Measurements from ENCODE around the gene B9D1.

B9D1 gene

DNA sequence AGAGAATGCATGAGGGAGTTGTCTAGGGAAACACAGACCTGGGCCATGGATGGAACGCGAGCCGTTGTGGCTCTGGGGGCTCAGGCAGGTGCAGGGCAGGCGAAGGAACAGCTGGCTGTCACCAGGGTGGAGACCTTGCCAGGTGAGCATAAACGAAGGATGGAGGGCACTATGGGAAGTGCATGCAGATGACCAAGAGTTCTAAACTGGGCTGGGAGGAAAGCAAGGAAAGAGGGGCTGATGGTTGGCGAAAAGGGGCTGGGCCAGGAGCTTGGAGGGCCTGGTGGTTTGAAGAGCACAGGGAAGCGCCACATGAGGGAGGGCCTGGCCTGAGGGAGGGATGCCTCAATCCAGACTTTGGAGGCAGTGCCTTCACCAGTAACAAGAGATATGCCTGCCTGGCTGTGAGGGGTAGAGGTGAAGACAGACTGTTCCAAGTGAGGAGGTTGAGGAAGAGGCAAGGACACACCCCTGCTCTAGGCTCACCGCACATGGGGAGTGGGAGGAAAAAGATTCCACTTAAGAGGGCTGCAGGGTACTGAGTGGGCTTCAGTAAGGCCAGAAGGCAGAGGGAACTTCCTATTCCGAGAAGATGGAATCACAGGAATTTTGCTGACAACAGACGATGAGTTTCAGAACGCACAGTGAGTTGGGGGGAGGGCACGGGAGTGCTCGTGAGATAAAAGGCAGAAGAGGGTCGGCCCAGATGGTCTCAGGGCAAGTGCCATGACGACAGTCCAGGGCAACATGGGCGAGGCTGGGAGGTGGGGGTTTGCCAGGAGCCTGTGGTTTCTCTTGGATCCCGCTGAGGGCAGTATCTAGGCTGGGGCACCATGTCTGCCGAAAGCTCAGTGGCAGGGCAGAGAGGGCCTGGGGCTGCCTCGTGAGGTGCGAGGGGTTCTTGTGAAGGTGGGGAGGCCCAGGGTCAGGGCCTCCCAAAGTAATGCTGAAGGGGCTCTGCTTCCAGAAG is 20.6 kb downstream of the B9D1 start:
- TF ChIP-seq POLR2AphosphoS5 (IDR thresholded peaks at IDR 0.05; ENCODE audit: low read depth, low read length), result no peak
- no peak for TF ChIP-seq FOXP2 (optimal IDR thresholded peaks at IDR 0.05; ENCODE audit: borderline replicate concordance, extremely low read depth, extremely low read length, insufficient read depth)
- no peak for TF ChIP-seq TAF1 (IDR thresholded peaks at IDR 0.05; ENCODE audit: borderline replicate concordance, insufficient read depth, low read length)
- TF ChIP-seq SIN3A (IDR thresholded peaks at IDR 0.05; ENCODE audit: borderline replicate concordance, insufficient read depth, low read length), result no peak
- TF ChIP-seq, protein P1, sequence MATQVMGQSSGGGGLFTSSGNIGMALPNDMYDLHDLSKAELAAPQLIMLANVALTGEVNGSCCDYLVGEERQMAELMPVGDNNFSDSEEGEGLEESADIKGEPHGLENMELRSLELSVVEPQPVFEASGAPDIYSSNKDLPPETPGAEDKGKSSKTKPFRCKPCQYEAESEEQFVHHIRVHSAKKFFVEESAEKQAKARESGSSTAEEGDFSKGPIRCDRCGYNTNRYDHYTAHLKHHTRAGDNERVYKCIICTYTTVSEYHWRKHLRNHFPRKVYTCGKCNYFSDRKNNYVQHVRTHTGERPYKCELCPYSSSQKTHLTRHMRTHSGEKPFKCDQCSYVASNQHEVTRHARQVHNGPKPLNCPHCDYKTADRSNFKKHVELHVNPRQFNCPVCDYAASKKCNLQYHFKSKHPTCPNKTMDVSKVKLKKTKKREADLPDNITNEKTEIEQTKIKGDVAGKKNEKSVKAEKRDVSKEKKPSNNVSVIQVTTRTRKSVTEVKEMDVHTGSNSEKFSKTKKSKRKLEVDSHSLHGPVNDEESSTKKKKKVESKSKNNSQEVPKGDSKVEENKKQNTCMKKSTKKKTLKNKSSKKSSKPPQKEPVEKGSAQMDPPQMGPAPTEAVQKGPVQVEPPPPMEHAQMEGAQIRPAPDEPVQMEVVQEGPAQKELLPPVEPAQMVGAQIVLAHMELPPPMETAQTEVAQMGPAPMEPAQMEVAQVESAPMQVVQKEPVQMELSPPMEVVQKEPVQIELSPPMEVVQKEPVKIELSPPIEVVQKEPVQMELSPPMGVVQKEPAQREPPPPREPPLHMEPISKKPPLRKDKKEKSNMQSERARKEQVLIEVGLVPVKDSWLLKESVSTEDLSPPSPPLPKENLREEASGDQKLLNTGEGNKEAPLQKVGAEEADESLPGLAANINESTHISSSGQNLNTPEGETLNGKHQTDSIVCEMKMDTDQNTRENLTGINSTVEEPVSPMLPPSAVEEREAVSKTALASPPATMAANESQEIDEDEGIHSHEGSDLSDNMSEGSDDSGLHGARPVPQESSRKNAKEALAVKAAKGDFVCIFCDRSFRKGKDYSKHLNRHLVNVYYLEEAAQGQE (IDR thresholded peaks at IDR 0.05; ENCODE audit: insufficient read depth in 1 of 2, low read depth in 2 of 2, low read length in 2 of 2), result no peak

DNA sequence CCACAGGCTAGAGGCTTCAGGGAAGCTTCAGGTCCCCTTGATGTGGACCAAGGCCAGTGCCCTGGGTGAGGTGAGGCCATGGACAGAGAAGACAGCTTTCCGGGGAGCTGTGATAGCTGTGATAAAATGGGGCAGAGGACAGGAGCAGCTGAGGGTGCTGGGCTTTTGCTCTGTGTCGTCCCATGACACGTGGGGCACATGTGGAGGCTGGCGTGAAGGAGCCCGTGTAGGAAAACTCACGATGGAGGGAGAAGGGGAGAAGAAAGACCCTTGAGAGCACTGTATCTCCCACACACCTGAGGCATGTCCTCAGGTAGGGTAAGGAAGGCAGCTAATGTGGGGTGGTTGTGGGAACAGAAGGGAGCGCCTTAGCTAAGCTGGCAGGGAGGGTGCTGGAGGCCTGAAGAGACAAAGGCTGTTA is 21.3 kb downstream of the B9D1 start:
- TF ChIP-seq TAF1 (IDR thresholded peaks at IDR 0.05; ENCODE audit: borderline replicate concordance, insufficient read depth, low read length), result no peak
- TF ChIP-seq POLR2AphosphoS5 (IDR thresholded peaks at IDR 0.05; ENCODE audit: low read depth, low read length), result no peak
- no peak for TF ChIP-seq SIN3A (IDR thresholded peaks at IDR 0.05; ENCODE audit: borderline replicate concordance, insufficient read depth, low read length)

DNA sequence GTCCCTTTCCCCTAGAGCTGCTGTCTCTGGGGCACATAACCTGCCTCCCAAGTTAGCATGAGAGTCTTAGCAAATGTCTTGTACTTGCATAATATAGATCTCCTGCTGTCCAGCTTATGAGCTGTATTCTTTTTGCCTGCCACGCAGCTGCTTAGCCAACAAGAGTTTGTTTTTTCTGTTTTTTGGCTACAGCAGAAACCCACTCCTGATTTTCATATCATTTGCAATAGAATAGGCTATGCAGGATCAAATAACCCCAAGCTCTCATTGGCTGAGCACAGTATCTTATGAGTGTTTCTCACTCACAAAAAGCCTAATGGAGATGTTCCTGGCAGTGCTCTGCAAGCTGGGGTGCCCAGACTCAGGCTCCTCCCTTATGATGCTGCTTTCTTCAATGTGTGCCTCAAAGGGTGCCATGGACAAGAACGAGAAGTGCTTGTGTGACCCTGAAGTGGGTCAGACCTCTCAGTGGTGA is 23.1 kb downstream of the B9D1 start:
- no peak for TF ChIP-seq TAF1 (IDR thresholded peaks at IDR 0.05; ENCODE audit: borderline replicate concordance, insufficient read depth, low read length)
- TF ChIP-seq, protein P1 (IDR thresholded peaks at IDR 0.05; ENCODE audit: insufficient read depth in 1 of 2, low read depth in 2 of 2, low read length in 2 of 2), result no peak
- no peak for TF ChIP-seq SIN3A (IDR thresholded peaks at IDR 0.05; ENCODE audit: borderline replicate concordance, insufficient read depth, low read length)
- TF ChIP-seq FOXP2 (optimal IDR thresholded peaks at IDR 0.05; ENCODE audit: borderline replicate concordance, extremely low read depth, extremely low read length, insufficient read depth), result no peak
- no peak for TF ChIP-seq POLR2AphosphoS5 (IDR thresholded peaks at IDR 0.05; ENCODE audit: low read depth, low read length)

DNA sequence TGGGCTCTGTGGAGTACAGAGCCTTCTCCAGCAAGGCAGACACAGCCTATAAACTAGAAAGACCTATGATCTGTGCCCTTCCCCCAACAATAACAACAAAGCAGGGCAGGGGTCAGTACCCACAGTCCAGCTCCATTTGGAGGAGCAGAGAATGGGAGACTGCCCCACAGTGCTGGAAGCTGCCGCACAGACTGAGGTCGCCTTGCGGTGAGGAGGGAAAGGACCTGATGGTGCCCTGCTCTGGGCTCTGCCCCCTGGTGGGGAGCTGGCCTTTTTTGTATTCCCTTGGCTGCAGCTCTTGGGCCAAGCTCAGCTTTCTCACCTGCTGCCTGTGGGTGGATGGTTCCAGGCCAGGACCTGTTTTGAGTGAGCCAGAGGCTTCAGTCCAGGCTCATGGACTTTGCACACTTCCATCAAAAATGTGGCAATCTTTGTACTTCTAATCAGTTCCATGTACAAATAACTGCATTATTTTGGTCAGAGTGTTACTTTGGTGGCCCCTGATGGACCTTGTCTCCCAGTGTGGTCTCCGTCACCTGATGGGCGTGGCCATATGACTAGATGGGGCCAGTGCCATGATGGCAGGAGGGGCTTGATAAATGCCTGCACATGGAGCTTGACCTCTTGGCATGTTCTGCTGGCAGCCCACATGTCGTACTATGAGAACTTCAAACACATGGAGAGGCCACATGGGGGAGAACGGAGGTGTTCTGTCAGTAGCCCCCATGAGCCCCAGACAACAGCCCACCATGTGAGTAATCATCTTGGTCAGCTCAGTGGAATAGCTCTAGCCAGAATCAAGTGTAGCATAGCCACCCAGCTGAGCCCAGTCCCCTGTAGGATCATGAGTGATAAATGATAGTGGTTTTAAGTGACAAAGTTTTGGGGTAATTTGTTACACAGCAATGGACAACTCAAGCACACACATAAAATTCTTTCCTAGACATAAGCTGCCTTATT is 24.2 kb downstream of the B9D1 start:
- TF ChIP-seq FOXP2 (optimal IDR thresholded peaks at IDR 0.05; ENCODE audit: borderline replicate concordance, extremely low read depth, extremely low read length, insufficient read depth), result no peak
- TF ChIP-seq SIN3A (IDR thresholded peaks at IDR 0.05; ENCODE audit: borderline replicate concordance, insufficient read depth, low read length), result no peak
- TF ChIP-seq POLR2AphosphoS5 (IDR thresholded peaks at IDR 0.05; ENCODE audit: low read depth, low read length), result no peak

DNA sequence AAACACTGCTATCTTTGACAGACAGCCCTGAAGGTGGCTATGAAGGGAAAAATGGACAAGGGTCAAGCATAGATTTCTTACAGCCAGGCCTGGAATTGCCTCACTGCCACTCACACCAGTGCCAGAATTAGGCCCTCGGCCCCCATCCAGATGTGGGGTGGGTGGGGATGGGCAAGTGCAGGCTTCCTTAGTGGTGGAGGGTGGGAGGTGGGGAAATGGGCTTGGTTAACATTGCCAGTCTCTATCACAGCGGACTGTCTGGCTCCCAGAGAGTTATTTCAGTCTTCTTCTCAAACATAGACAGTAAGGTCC is 24.9 kb downstream of the B9D1 start:
- TF ChIP-seq POLR2AphosphoS5 (IDR thresholded peaks at IDR 0.05; ENCODE audit: low read depth, low read length) (no peak), TAF1 (IDR thresholded peaks at IDR 0.05; ENCODE audit: borderline replicate concordance, insufficient read depth, low read length) (no peak), SIN3A (IDR thresholded peaks at IDR 0.05; ENCODE audit: borderline replicate concordance, insufficient read depth, low read length) (no peak), FOXP2 (optimal IDR thresholded peaks at IDR 0.05; ENCODE audit: borderline replicate concordance, extremely low read depth, extremely low read length, insufficient read depth) (no peak)
- TF ChIP-seq, protein P1 (IDR thresholded peaks at IDR 0.05; ENCODE audit: insufficient read depth in 1 of 2, low read depth in 2 of 2, low read length in 2 of 2), result no peak

Data from PFSK-1 (cell line).